Activated CD4-positive, alpha-beta T cell treated with anti-CD3 and anti-CD28 coated beads, Interleukin-2, amount 50 U/mL, for 48 hours (primary cell): ENCODE results near the gene ACTR6.

Source experiments
- DNase-seq, 2 experiments: peaks; one replicate each; pipeline ENCODE4 v3.0.0-alpha.2; 2020

ACTR6 gene

GRCh38 chr12:100268835-100269564 is 68.4 kb downstream of the ACTR6 start:
- no peak for DNase-seq

- DNase-seq = no peak
Observed at GRCh38 chr12:100273782-100274181, 73.2 kb downstream of the ACTR6 start.
